Cardiac muscle cell (in vitro differentiated cells and primary cell): ENCODE measurements around the gene AXIN1. TPM values are rescaled to one million over a fixed set of nuclear protein-coding genes. Genes with fewer than 3 reads are reported as not detected.

Source experiments
- DNase-seq, 2 donors: peaks; one replicate each; pipeline versions ENCODE4 v3.0.0 to v3.0.0-alpha.2; 2010 to 2017; ENCODE audit warnings: low read depth in 1 of 2, low spot score in 1 of 2
- H3K27ac ChIP-seq: fragments of 200-600 bp; sonication (generic); 2 replicates; pipeline ENCODE4 v1.5.1; 2016
- H3K27me3 ChIP-seq: fragments of 200-600 bp; sonication (generic); 2 replicates; pipeline ENCODE4 v1.6.0; 2016; ENCODE audit warnings: control low read depth
- H3K36me3 ChIP-seq: fragments of 200-600 bp; sonication (generic); 2 replicates; pipeline ENCODE4 v1.5.1; 2016; ENCODE audit warnings: control low read depth
- H3K4me1 ChIP-seq: fragments of 200-600 bp; sonication (generic); 2 replicates; pipeline ENCODE4 v1.8.1; 2017; ENCODE audit warnings: low read depth, mild to moderate bottlenecking, mixed run types
- H3K4me3 ChIP-seq: fragments of 200-600 bp; sonication (generic); 2 replicates; pipeline ENCODE4 v1.5.1; 2016; ENCODE audit warnings: mild to moderate bottlenecking
- H3K9me3 ChIP-seq: fragments of 200-600 bp; sonication (generic); 2 replicates; pipeline ENCODE4 v1.5.1; 2017; ENCODE audit warnings: low read depth, mild to moderate bottlenecking, control low read depth
- polyA plus RNA-seq: library from polyadenylated mRNA; unstranded; fragments of >200 nt; fragmentation: Nextera tagmentation; extraction: Ambion mirVana; gene quantifications from 2 replicates; pipeline ENCODE4 v1.2.1, GENCODE V29; 2016
- total RNA-seq: library from RNA; depleted of rRNA; stranded (reverse); fragments of >200 nt; gene quantifications from 2 replicates; pipeline ENCODE4 v1.2.3, GENCODE V29; 2016
- TF ChIP-seq, protein P1 (sequence below): IDR thresholded peaks from 2 replicates; pipeline ENCODE4 v1.5.1; 2012; ENCODE audit warnings: low read depth, mild to moderate bottlenecking, low read length

AXIN1 gene
- total and polyA plus RNA-seq, 2 experiments from 2014 or later: 16.5 to 49.7 TPM

DNA sequence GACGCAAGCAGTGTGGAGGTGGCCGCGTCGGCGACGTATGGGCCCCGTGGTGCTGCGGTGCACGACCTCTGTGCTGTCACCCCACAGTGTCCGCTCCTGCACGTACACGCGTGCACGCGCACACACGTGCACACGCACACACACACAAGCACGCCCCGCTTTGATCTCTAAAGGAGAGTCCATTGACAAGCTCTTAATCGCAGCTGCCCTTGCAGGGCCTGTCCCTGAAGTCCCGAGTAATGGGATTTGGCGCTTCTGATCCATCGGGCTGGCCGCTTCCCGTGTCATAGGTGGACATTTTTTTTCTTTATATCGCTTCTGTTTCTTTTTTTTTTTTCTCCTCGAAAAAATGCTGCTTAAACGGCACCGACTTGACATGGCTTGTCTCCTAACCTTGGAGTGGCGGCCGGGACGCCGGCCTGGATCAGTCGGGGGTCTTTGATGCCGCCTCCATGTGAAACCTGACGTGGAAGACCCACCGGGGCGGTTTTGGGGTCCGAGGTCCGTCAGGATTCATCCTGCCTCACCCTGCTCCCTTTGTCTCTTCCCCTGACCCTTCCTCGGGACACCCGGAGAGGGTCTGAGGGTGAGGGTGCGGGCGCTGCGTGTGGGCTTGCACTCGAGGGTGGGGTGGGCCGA lies 8.3 kb upstream of the AXIN1 start:
- Histone ChIP-seq H3K36me3 (no peaks in the 10 kb centered on the region), H3K4me3 (no peak overlapping the region), H3K27me3 (no peaks in the 10 kb centered on the region), H3K27ac (no peak overlapping the region), H3K9me3 (no peaks in the 10 kb centered on the region), H3K4me1 (no peaks in the 10 kb centered on the region)
- no peak for DNase-seq
- TF ChIP-seq, protein P1, sequence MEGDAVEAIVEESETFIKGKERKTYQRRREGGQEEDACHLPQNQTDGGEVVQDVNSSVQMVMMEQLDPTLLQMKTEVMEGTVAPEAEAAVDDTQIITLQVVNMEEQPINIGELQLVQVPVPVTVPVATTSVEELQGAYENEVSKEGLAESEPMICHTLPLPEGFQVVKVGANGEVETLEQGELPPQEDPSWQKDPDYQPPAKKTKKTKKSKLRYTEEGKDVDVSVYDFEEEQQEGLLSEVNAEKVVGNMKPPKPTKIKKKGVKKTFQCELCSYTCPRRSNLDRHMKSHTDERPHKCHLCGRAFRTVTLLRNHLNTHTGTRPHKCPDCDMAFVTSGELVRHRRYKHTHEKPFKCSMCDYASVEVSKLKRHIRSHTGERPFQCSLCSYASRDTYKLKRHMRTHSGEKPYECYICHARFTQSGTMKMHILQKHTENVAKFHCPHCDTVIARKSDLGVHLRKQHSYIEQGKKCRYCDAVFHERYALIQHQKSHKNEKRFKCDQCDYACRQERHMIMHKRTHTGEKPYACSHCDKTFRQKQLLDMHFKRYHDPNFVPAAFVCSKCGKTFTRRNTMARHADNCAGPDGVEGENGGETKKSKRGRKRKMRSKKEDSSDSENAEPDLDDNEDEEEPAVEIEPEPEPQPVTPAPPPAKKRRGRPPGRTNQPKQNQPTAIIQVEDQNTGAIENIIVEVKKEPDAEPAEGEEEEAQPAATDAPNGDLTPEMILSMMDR: no peak

- TF ChIP-seq, protein P1: no peak
- DNase-seq: no peak
Measured at GRCh38 chr16:359871-360697, 7.6 kb upstream of the AXIN1 start.

GRCh38 chr16:359067-359763 lies 6.7 kb upstream of the AXIN1 start:
- H3K27me3 ChIP-seq: no peaks in the 10 kb centered on the region
- H3K27ac ChIP-seq: no peak overlapping the region
- TF ChIP-seq, protein P1: no peak
- no peak overlapping the region for H3K4me3 ChIP-seq
- DNase-seq: no peak
- no peaks in the 10 kb centered on the region for H3K4me1 ChIP-seq
- H3K36me3 ChIP-seq: no peaks in the 10 kb centered on the region
- no peaks in the 10 kb centered on the region for H3K9me3 ChIP-seq

More at GRCh38 chr16:359871-360697, 7.6 kb upstream of the AXIN1 start:
- no peaks in the 10 kb centered on the region for H3K9me3 ChIP-seq
- no peaks in the 10 kb centered on the region for H3K4me1 ChIP-seq
- no peaks in the 10 kb centered on the region for H3K36me3 ChIP-seq
- H3K27me3 ChIP-seq: no peaks in the 10 kb centered on the region
- H3K27ac ChIP-seq: no peak overlapping the region
- no peak overlapping the region for H3K4me3 ChIP-seq

DNA sequence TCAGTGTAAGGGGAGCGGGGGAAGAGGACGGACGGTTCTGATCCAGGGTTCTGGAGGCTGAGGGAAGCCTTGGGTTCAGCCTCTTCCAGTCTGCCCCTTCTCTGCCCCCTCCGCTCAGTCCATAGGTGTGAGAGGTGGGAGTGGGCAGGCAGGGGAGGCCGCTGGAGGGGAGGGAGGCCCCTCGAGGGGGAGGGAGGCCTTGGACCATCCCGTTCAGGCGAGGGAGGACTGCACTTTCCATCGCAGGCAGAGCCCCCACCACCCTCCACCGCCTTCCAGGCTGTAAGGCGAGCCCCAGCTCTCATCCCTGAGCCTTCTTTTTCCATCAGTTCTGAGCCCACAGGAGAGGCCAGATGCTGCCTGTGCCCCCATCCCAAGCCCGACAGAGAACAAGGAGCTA lies 4.2 kb upstream of the AXIN1 start:
- H3K4me3 ChIP-seq: no peak overlapping the region
- no peaks in the 10 kb centered on the region for H3K4me1 ChIP-seq
- no peaks in the 10 kb centered on the region for H3K27me3 ChIP-seq
- no peak for DNase-seq
- no peaks in the 10 kb centered on the region for H3K36me3 ChIP-seq
- no peak overlapping the region for H3K27ac ChIP-seq
- TF ChIP-seq, protein P1: no peak
- no peaks in the 10 kb centered on the region for H3K9me3 ChIP-seq

DNA sequence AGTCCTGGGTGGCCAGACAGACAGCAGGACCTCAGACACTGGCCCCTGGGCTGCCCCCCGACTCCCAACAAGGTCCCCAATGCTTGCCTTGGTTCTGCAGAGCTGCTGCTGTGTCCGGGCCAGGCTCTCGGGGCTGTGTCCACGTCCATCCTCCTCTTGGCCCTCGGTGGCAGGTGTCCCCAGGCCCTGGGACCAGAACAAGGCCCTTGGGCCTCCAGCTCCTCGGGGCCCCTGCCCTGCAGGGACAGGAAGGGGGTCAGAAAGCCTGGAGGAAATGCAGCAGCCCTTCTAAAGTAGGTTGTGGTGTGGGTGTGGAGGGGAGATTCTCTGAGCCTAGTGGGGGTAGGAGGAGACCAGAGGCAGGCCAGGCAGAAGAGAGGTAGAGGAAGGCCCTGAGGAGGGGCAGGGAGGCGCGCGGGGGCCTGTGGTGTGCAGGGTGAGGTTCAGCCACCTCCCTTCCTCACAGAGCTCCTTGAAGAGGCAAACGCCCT lies 2.5 kb upstream of the AXIN1 start:
- no peak overlapping the region for H3K27ac ChIP-seq
- H3K4me3 ChIP-seq: no peak overlapping the region
- TF ChIP-seq, protein P1: no peak
- no peaks in the 10 kb centered on the region for H3K36me3 ChIP-seq
- no peaks in the 10 kb centered on the region for H3K27me3 ChIP-seq
- no peak for DNase-seq
- no peaks in the 10 kb centered on the region for H3K9me3 ChIP-seq
- H3K4me1 ChIP-seq: no peaks in the 10 kb centered on the region
